ENCODE results near the gene CTSA. TPM values are rescaled to one million over a fixed set of nuclear protein-coding genes. Genes with fewer than 3 reads are reported as not detected.

CTSA gene
- total and polyA plus RNA-seq, 9 of the 15 experiments (the other 6 are each of a cell fraction or from before 2014, with no cell fraction given): 8.8 to 61.7 (median 28.3) TPM

DNA sequence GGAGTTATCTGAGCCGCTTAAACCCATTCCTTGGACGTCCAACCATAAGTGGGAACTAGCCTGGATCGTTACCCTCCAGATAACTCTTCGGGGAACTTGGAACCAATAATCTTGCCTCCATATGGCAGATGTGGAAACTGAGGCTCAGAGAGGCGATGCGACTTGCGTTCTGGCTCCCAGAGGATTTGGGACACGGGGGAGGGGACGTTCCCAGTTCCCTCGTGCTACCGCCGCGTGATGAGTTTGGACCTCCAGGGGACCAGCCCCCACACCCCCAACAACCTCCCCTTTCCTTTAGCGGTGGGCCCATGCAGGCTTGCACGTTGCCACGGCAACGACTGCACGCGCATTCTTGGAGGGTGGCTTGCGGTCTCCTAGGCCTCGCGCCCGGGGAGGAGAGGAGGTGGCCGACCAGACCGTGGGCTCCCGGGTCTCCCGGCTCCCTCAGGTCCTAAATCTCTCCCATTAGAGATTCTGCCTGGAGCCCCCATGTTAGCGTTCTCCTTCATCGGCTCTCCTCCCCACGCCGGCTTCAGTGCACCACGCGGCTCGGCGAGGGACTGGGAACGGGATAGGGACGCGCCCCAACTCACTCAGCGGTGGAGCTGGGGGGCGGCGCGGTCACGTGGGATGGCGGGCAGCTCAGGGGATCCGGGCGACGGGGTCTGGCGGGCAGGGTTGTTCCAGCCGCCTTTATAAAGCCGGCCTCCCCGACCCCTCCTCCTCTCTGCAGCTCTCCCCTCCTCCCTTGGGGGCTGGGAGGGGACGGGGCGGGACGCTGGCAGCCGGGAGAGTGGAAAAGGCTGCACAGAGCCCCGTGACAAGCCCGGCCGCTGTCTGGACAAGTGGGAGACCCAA, 20.6 kb downstream of the CTSA start, which contains the start of gene PLTP (continued):
- TF ChIP-seq, protein P1, sequence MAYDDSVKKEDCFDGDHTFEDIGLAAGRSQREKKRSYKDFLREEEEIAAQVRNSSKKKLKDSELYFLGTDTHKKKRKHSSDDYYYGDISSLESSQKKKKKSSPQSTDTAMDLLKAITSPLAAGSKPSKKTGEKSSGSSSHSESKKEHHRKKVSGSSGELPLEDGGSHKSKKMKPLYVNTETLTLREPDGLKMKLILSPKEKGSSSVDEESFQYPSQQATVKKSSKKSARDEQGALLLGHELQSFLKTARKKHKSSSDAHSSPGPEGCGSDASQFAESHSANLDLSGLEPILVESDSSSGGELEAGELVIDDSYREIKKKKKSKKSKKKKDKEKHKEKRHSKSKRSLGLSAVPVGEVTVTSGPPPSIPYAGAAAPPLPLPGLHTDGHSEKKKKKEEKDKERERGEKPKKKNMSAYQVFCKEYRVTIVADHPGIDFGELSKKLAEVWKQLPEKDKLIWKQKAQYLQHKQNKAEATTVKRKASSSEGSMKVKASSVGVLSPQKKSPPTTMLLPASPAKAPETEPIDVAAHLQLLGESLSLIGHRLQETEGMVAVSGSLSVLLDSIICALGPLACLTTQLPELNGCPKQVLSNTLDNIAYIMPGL (CRISPR knock-in tag; IDR thresholded peaks at IDR 0.05): no peak
- TF ChIP-seq TAF7 (tag; IDR thresholded peaks at IDR 0.05) (no peak), TCFL5 (CRISPR knock-in tag; conservative IDR thresholded peaks at IDR 0.05) (no peak), COPS2 (conservative IDR thresholded peaks at IDR 0.05) (no peak), SRSF1 (IDR thresholded peaks at IDR 0.05; ENCODE audit: low read depth, low read length) (no peak), ZNF197 (CRISPR knock-in tag; IDR thresholded peaks at IDR 0.05; ENCODE audit: low read depth) (no peak), NCOA2 (IDR thresholded peaks at IDR 0.05; ENCODE audit: partially characterized antibody in 2 of 2) (no peak), MTF1 (CRISPR knock-in tag; IDR thresholded peaks at IDR 0.05; ENCODE audit: borderline replicate concordance) (no peak), ZNF764 (CRISPR knock-in tag; IDR thresholded peaks at IDR 0.05; ENCODE audit: low read depth) (no peak), ZNF184 (CRISPR knock-in tag; IDR thresholded peaks at IDR 0.05) (no peak)
- TF ChIP-seq, protein P2, sequence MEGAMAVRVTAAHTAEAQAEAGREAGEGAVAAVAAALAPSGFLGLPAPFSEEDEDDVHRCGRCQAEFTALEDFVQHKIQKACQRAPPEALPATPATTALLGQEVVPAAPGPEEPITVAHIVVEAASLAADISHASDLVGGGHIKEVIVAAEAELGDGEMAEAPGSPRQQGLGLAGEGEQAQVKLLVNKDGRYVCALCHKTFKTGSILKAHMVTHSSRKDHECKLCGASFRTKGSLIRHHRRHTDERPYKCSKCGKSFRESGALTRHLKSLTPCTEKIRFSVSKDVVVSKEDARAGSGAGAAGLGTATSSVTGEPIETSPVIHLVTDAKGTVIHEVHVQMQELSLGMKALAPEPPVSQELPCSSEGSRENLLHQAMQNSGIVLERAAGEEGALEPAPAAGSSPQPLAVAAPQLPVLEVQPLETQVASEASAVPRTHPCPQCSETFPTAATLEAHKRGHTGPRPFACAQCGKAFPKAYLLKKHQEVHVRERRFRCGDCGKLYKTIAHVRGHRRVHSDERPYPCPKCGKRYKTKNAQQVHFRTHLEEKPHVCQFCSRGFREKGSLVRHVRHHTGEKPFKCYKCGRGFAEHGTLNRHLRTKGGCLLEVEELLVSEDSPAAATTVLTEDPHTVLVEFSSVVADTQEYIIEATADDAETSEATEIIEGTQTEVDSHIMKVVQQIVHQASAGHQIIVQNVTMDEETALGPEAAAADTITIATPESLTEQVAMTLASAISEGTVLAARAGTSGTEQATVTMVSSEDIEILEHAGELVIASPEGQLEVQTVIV (CRISPR knock-in tag; IDR thresholded peaks at IDR 0.05; ENCODE audit: borderline replicate concordance): no peak
- TF ChIP-seq, protein P3, sequence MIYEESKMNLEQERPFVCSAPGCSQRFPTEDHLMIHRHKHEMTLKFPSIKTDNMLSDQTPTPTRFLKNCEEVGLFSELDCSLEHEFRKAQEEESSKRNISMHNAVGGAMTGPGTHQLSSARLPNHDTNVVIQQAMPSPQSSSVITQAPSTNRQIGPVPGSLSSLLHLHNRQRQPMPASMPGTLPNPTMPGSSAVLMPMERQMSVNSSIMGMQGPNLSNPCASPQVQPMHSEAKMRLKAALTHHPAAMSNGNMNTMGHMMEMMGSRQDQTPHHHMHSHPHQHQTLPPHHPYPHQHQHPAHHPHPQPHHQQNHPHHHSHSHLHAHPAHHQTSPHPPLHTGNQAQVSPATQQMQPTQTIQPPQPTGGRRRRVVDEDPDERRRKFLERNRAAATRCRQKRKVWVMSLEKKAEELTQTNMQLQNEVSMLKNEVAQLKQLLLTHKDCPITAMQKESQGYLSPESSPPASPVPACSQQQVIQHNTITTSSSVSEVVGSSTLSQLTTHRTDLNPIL (CRISPR knock-in tag; IDR thresholded peaks at IDR 0.05): no peak
- TF ChIP-seq, protein P4, sequence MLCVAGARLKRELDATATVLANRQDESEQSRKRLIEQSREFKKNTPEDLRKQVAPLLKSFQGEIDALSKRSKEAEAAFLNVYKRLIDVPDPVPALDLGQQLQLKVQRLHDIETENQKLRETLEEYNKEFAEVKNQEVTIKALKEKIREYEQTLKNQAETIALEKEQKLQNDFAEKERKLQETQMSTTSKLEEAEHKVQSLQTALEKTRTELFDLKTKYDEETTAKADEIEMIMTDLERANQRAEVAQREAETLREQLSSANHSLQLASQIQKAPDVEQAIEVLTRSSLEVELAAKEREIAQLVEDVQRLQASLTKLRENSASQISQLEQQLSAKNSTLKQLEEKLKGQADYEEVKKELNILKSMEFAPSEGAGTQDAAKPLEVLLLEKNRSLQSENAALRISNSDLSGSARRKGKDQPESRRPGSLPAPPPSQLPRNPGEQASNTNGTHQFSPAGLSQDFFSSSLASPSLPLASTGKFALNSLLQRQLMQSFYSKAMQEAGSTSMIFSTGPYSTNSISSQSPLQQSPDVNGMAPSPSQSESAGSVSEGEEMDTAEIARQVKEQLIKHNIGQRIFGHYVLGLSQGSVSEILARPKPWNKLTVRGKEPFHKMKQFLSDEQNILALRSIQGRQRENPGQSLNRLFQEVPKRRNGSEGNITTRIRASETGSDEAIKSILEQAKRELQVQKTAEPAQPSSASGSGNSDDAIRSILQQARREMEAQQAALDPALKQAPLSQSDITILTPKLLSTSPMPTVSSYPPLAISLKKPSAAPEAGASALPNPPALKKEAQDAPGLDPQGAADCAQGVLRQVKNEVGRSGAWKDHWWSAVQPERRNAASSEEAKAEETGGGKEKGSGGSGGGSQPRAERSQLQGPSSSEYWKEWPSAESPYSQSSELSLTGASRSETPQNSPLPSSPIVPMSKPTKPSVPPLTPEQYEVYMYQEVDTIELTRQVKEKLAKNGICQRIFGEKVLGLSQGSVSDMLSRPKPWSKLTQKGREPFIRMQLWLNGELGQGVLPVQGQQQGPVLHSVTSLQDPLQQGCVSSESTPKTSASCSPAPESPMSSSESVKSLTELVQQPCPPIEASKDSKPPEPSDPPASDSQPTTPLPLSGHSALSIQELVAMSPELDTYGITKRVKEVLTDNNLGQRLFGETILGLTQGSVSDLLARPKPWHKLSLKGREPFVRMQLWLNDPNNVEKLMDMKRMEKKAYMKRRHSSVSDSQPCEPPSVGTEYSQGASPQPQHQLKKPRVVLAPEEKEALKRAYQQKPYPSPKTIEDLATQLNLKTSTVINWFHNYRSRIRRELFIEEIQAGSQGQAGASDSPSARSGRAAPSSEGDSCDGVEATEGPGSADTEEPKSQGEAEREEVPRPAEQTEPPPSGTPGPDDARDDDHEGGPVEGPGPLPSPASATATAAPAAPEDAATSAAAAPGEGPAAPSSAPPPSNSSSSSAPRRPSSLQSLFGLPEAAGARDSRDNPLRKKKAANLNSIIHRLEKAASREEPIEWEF (CRISPR knock-in tag; IDR thresholded peaks at IDR 0.05): no peak
- TF ChIP-seq, protein P5, sequence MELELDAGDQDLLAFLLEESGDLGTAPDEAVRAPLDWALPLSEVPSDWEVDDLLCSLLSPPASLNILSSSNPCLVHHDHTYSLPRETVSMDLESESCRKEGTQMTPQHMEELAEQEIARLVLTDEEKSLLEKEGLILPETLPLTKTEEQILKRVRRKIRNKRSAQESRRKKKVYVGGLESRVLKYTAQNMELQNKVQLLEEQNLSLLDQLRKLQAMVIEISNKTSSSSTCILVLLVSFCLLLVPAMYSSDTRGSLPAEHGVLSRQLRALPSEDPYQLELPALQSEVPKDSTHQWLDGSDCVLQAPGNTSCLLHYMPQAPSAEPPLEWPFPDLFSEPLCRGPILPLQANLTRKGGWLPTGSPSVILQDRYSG (tag; conservative IDR thresholded peaks at IDR 0.05; ENCODE audit: low read depth): no peak

Measured in K562 (cell line).